GM21423 (cell line): ENCODE data around the gene LIMS3.
"Not testable (repeated sequence)": the region's sequence is repeated elsewhere in the genome, so short reads cannot be mapped to it uniquely, and the experiment has no call there.

Source experiments
- ATAC-seq: cut with Tn5 transposase; IDR thresholded peaks from one replicate; pipeline ENCODE4 v1.9.1; 2021; ENCODE audit warnings: mild to moderate bottlenecking, moderate library complexity; ENCODE audit not compliant: unreplicated experiment

The LIMS3 gene

GRCh38 chr2:109898462-109899336, at the start of gene LIMS3:
LIMS3 (plus strand) TSS chr2:109898688; CDS start chr2:109898729, 41 bp downstream.
- not testable (repeated sequence) for ATAC-seq

GRCh38 chr2:109871129-109871751, 27.2 kb upstream of the LIMS3 start:
- peak; percentile 91 for ATAC-seq

- not testable (repeated sequence) for ATAC-seq
Measured at GRCh38 chr2:109876625-109877024, 21.9 kb upstream of the LIMS3 start.

GRCh38 chr2:109882112-109882511, 16.4 kb upstream of the LIMS3 start:
- not testable (repeated sequence) for ATAC-seq

GRCh38 chr2:109888414-109888813, 10.1 kb upstream of the LIMS3 start:
- not testable (repeated sequence) for ATAC-seq

- ATAC-seq = not testable (repeated sequence)
Measured at GRCh38 chr2:109889909-109890308, 8.6 kb upstream of the LIMS3 start.

GRCh38 chr2:109891024-109891423, 7.5 kb upstream of the LIMS3 start:
- not testable (repeated sequence) for ATAC-seq

GRCh38 chr2:109893736-109894135, 4.8 kb upstream of the LIMS3 start:
- not testable (repeated sequence) for ATAC-seq

- ATAC-seq = not testable (repeated sequence)
Measured at GRCh38 chr2:109894141-109894540, 4.3 kb upstream of the LIMS3 start.

GRCh38 chr2:109895090-109895869, 3.2 kb upstream of the LIMS3 start:
- ATAC-seq = not testable (repeated sequence)

GRCh38 chr2:109896212-109896611, 2.3 kb upstream of the LIMS3 start:
- ATAC-seq = peak; percentile 93

- ATAC-seq = not testable (repeated sequence)
Measured at GRCh38 chr2:109897769-109898461, 573 bp upstream of the LIMS3 start.

GRCh38 chr2:109905796-109906195, 7.3 kb downstream of the LIMS3 start:
- ATAC-seq = peak; percentile 86

- ATAC-seq = not testable (repeated sequence)
Measured at GRCh38 chr2:109908626-109909025, 10.1 kb downstream of the LIMS3 start.

GRCh38 chr2:109910789-109911188, 12.3 kb downstream of the LIMS3 start:
- ATAC-seq = not testable (repeated sequence)

- not testable (repeated sequence) for ATAC-seq
Measured at GRCh38 chr2:109913911-109914310, 15.4 kb downstream of the LIMS3 start.

GRCh38 chr2:109914552-109914951, 16.1 kb downstream of the LIMS3 start:
- not testable (repeated sequence) for ATAC-seq

GRCh38 chr2:109915830-109916229, 17.3 kb downstream of the LIMS3 start:
- not testable (repeated sequence) for ATAC-seq

GRCh38 chr2:109920162-109920561, 21.7 kb downstream of the LIMS3 start:
- ATAC-seq = not testable (repeated sequence)
